Progenitor cell of endocrine pancreas (in vitro differentiated cells): ENCODE data around the gene ORC3. TPM values are rescaled to one million over a fixed set of nuclear protein-coding genes. Genes with fewer than 3 reads are reported as not detected.
A peak's percentile ranks its signal among the peaks of the same experiment; 100 is the strongest.

Experiments
- DNase-seq: peaks from one replicate; pipeline ENCODE4 v3.0.0; 2021; ENCODE audit warnings: low spot score; ENCODE audit not compliant: unreplicated experiment
- H3K27ac Mint-ChIP-seq: 2 replicates; pipeline ENCODE4 v1.8.0; 2021; ENCODE audit warnings: mild to moderate bottlenecking, moderate library complexity, mixed read lengths
- H3K27me3 Mint-ChIP-seq: 2 replicates; pipeline ENCODE4 v1.8.0; 2021; ENCODE audit warnings: mixed read lengths
- H3K36me3 Mint-ChIP-seq: 2 replicates; pipeline ENCODE4 v1.8.0; 2022; ENCODE audit warnings: mixed read lengths; ENCODE audit not compliant: insufficient read depth
- H3K4me1 Mint-ChIP-seq: 2 replicates; pipeline ENCODE4 v1.8.0; 2021; ENCODE audit warnings: low read depth, mixed read lengths
- H3K4me3 Mint-ChIP-seq: 2 replicates; pipeline ENCODE4 v1.8.0; 2021; ENCODE audit warnings: low read depth, mild to moderate bottlenecking, moderate library complexity, mixed read lengths
- H3K9me3 Mint-ChIP-seq: 2 replicates; pipeline ENCODE4 v1.8.0; 2021; ENCODE audit warnings: low read depth, mixed read lengths
- CTCF ChIP-seq: fragments of 200-600 bp; sonication (generic); IDR thresholded peaks from one replicate; pipeline ENCODE4 v1.5.0; 2021; ENCODE audit warnings: antibody characterized with exemption, mild to moderate bottlenecking; ENCODE audit not compliant: unreplicated experiment
- long read RNA-seq: library from polyadenylated mRNA; unstranded; transcript quantifications from one replicate; pipeline ENCODE4 v2.0.0, GENCODE V29; 2020
- total RNA-seq: library from RNA; stranded (reverse); gene quantifications from 2 replicates; pipeline ENCODE4 v1.2.1, GENCODE V29; 2021

The ORC3 gene
- 30.1 and 31.6 TPM in 2 replicates for total RNA-seq
- long read RNA-seq, transcript ORC3-202 (20 exons, 2,512 nt) = major isoform, 75 of 274 reads
- long read RNA-seq, transcript ORC3-201 (20 exons, 2,501 nt) = minor isoform, 55 of 274 reads
- long read RNA-seq, partial matches to known transcripts = 45 of 274 reads
- long read RNA-seq, other reads (novel, unspliced or antisense) = 95 of 274 reads

GRCh38 chr6:87589693-87590416, at the start of gene ORC3, which contains the start of gene RARS2:
Gene ORC3 (plus strand): TSS chr6:87590135. CDS start chr6:87590169, 34 bp downstream.
Gene RARS2 (minus strand): TSS chr6:87589987. CDS start chr6:87589957, 30 bp downstream.
- Mint-ChIP-seq H3K27ac (peak within 1 kb of the TSS; percentile 95), H3K27me3 (no peaks in the 10 kb centered on the region), H3K36me3 (peaks cover 8% of the 10 kb centered on the region), H3K4me1 (peaks cover 28% of the 10 kb centered on the region), H3K9me3 (no peaks in the 10 kb centered on the region), H3K4me3 (peak within 1 kb of the TSS; percentile 92)
- peak; percentile 92 for DNase-seq
- no peak for TF ChIP-seq CTCF

GRCh38 chr6:87540539-87540938, 49.4 kb upstream of the ORC3 start:
- TF ChIP-seq CTCF = no peak
- Mint-ChIP-seq H3K27ac (no peak overlapping the region), H3K36me3 (peaks cover 34% of the 10 kb centered on the region), H3K4me3 (no peak overlapping the region), H3K9me3 (peaks cover 3% of the 10 kb centered on the region), H3K4me1 (no peaks in the 10 kb centered on the region), H3K27me3 (no peaks in the 10 kb centered on the region)
- DNase-seq = no peak

GRCh38 chr6:87541041-87541440, 48.9 kb upstream of the ORC3 start:
- H3K27ac Mint-ChIP-seq = no peak overlapping the region
- H3K36me3 Mint-ChIP-seq = peaks cover 36% of the 10 kb centered on the region
- DNase-seq = no peak
- no peaks in the 10 kb centered on the region for H3K4me1 Mint-ChIP-seq
- H3K27me3 Mint-ChIP-seq = no peaks in the 10 kb centered on the region
- no peak overlapping the region for H3K4me3 Mint-ChIP-seq
- H3K9me3 Mint-ChIP-seq = peaks cover 3% of the 10 kb centered on the region
- no peak for TF ChIP-seq CTCF

GRCh38 chr6:87541744-87542143, 48.2 kb upstream of the ORC3 start:
- no peak for TF ChIP-seq CTCF
- no peak for DNase-seq
- H3K4me3 Mint-ChIP-seq = no peak overlapping the region
- no peaks in the 10 kb centered on the region for H3K4me1 Mint-ChIP-seq
- peaks cover 3% of the 10 kb centered on the region for H3K9me3 Mint-ChIP-seq
- H3K27me3 Mint-ChIP-seq = no peaks in the 10 kb centered on the region
- no peak overlapping the region for H3K27ac Mint-ChIP-seq
- peaks cover 37% of the 10 kb centered on the region for H3K36me3 Mint-ChIP-seq

- Mint-ChIP-seq H3K4me3 (no peak overlapping the region), H3K9me3 (peaks cover 3% of the 10 kb centered on the region), H3K27me3 (no peaks in the 10 kb centered on the region), H3K27ac (no peak overlapping the region), H3K36me3 (peaks cover 37% of the 10 kb centered on the region), H3K4me1 (no peaks in the 10 kb centered on the region)
- DNase-seq = no peak
- no peak for TF ChIP-seq CTCF
These were observed 46.0 kb upstream of the ORC3 start for GRCh38 chr6:87543696-87544473.
